HepG2 (cell line): Measurements from ENCODE around the gene GPR55.

Experiments
- CC2D1A ChIP-seq: sonication (generic); formaldehyde crosslinking; IDR thresholded peaks from 2 replicates; pipeline ENCODE4 v1.8.1; 2023; ENCODE audit warnings: mild to moderate bottlenecking, missing genetic modification reagents
- CHD2 ChIP-seq: IDR thresholded peaks from 2 replicates; pipeline ENCODE4 v1.6.1; 2011; ENCODE audit warnings: low read depth, low read length, improper control_type of control experiment
- EZH2 ChIP-seq: conservative IDR thresholded peaks from 2 replicates; pipeline ENCODE4 v1.6.1; 2012; ENCODE audit warnings: mild to moderate bottlenecking, low read depth, low read length, moderate library complexity
- ISL2 ChIP-seq: sonication (generic); formaldehyde crosslinking; IDR thresholded peaks from 2 replicates; pipeline ENCODE4 v1.5.0; 2020; ENCODE audit warnings: missing genetic modification reagents
- PHF20 ChIP-seq: sonication (generic); formaldehyde crosslinking; IDR thresholded peaks from 2 replicates; pipeline ENCODE4 v1.5.0; 2020; ENCODE audit warnings: mild to moderate bottlenecking, missing genetic modification reagents
- POLR2AphosphoS5 ChIP-seq: IDR thresholded peaks from 2 replicates; pipeline ENCODE4 v1.6.1; 2012; ENCODE audit warnings: low read depth, low read length
- ZBTB20 ChIP-seq: sonication (generic); formaldehyde crosslinking; IDR thresholded peaks from 2 replicates; pipeline ENCODE4 v1.8.1; 2023; ENCODE audit warnings: missing genetic modification reagents, low read depth, mild to moderate bottlenecking, borderline replicate concordance
- ZBTB33 ChIP-seq: sonication (generic); formaldehyde crosslinking; IDR thresholded peaks from 2 replicates; pipeline ENCODE4 v1.4.0; 2020; ENCODE audit warnings: missing genetic modification reagents
- TF ChIP-seq, protein P1 (sequence below): sonication (generic); formaldehyde crosslinking; IDR thresholded peaks from 2 replicates; pipeline ENCODE4 v1.5.0; 2020; ENCODE audit warnings: mild to moderate bottlenecking, missing genetic modification reagents, moderate library complexity
- TF ChIP-seq, protein P2 (sequence below), 2 experiments: fragments of 450-650 bp in 1 of 2; sonication (generic) in 1 of 2; formaldehyde crosslinking; IDR thresholded peaks; 2 replicates each; pipeline versions ENCODE4 v1.5.0 to v1.8.0; 2020 to 2022; ENCODE audit warnings: mild to moderate bottlenecking in 1 of 2, missing genetic modification reagents in 1 of 2
- TF ChIP-seq, protein P3 (sequence below): sonication (generic); formaldehyde crosslinking; conservative IDR thresholded peaks from 2 replicates; pipeline ENCODE4 v1.4.0; 2020; ENCODE audit warnings: missing genetic modification reagents
- TF ChIP-seq, protein P4 (sequence below): sonication (generic); formaldehyde crosslinking; IDR thresholded peaks from 2 replicates; pipeline ENCODE4 v1.4.0; 2020; ENCODE audit warnings: missing genetic modification reagents
- TF ChIP-seq, protein P5 (sequence below): sonication (generic); formaldehyde crosslinking; IDR thresholded peaks from 2 replicates; pipeline ENCODE4 v1.4.0; 2020; ENCODE audit warnings: missing genetic modification reagents

DNA sequence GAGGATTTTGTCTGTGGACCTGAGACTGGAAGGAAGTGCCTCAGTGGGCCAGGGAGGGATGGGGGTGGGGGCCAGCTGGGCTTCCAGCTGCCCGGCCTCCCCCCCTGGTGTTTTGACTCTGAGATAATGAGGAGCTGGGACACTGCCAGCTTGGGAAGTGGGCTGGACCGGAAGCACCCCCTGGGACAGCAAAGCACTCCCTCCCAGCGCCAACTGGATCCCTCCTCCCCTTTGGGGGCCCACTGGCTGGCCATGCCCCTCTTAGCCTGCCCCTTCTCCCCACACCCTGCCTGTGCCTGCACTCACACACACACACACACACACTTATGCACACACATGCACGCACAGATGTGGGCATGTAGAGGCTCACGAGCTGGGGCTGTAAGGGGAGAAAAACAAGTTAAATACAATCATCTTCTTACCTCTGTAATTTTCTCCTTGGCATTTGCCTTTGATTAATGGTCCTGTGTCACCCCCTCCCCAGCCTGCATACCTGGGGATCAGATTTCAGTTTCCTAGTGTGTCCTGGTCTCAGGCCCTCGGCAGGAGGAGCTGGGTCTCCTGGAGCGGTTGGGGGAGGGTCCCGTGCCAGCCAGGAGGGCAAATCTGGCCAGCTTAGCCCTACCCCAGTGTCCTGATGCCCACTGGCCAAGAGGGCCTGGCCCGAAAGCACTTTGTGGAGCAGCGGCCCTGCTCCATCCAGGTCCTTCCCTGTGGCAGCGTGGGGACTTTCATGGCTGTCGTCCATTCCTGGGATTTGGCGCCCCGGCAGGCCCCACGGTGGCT is 56.7 kb downstream of the GPR55 start:
- TF ChIP-seq, protein P1, sequence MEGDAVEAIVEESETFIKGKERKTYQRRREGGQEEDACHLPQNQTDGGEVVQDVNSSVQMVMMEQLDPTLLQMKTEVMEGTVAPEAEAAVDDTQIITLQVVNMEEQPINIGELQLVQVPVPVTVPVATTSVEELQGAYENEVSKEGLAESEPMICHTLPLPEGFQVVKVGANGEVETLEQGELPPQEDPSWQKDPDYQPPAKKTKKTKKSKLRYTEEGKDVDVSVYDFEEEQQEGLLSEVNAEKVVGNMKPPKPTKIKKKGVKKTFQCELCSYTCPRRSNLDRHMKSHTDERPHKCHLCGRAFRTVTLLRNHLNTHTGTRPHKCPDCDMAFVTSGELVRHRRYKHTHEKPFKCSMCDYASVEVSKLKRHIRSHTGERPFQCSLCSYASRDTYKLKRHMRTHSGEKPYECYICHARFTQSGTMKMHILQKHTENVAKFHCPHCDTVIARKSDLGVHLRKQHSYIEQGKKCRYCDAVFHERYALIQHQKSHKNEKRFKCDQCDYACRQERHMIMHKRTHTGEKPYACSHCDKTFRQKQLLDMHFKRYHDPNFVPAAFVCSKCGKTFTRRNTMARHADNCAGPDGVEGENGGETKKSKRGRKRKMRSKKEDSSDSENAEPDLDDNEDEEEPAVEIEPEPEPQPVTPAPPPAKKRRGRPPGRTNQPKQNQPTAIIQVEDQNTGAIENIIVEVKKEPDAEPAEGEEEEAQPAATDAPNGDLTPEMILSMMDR = no peak
- no peak for TF ChIP-seq EZH2
- no peak for TF ChIP-seq ZBTB20 (CRISPR knock-in tag)
- TF ChIP-seq, protein P2, sequence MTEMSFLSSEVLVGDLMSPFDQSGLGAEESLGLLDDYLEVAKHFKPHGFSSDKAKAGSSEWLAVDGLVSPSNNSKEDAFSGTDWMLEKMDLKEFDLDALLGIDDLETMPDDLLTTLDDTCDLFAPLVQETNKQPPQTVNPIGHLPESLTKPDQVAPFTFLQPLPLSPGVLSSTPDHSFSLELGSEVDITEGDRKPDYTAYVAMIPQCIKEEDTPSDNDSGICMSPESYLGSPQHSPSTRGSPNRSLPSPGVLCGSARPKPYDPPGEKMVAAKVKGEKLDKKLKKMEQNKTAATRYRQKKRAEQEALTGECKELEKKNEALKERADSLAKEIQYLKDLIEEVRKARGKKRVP (CRISPR knock-in tag; IDR thresholded peaks at IDR 0.05) = no peak
- TF ChIP-seq, protein P3, sequence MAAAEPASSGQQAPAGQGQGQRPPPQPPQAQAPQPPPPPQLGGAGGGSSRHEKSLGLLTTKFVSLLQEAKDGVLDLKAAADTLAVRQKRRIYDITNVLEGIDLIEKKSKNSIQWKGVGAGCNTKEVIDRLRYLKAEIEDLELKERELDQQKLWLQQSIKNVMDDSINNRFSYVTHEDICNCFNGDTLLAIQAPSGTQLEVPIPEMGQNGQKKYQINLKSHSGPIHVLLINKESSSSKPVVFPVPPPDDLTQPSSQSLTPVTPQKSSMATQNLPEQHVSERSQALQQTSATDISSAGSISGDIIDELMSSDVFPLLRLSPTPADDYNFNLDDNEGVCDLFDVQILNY = no peak
- TF ChIP-seq ISL2 = no peak
- no peak for TF ChIP-seq CHD2
- TF ChIP-seq, protein P4, sequence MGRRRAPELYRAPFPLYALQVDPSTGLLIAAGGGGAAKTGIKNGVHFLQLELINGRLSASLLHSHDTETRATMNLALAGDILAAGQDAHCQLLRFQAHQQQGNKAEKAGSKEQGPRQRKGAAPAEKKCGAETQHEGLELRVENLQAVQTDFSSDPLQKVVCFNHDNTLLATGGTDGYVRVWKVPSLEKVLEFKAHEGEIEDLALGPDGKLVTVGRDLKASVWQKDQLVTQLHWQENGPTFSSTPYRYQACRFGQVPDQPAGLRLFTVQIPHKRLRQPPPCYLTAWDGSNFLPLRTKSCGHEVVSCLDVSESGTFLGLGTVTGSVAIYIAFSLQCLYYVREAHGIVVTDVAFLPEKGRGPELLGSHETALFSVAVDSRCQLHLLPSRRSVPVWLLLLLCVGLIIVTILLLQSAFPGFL = no peak
- TF ChIP-seq CC2D1A (CRISPR knock-in tag) = no peak
- no peak for TF ChIP-seq POLR2AphosphoS5
- TF ChIP-seq, protein P5, sequence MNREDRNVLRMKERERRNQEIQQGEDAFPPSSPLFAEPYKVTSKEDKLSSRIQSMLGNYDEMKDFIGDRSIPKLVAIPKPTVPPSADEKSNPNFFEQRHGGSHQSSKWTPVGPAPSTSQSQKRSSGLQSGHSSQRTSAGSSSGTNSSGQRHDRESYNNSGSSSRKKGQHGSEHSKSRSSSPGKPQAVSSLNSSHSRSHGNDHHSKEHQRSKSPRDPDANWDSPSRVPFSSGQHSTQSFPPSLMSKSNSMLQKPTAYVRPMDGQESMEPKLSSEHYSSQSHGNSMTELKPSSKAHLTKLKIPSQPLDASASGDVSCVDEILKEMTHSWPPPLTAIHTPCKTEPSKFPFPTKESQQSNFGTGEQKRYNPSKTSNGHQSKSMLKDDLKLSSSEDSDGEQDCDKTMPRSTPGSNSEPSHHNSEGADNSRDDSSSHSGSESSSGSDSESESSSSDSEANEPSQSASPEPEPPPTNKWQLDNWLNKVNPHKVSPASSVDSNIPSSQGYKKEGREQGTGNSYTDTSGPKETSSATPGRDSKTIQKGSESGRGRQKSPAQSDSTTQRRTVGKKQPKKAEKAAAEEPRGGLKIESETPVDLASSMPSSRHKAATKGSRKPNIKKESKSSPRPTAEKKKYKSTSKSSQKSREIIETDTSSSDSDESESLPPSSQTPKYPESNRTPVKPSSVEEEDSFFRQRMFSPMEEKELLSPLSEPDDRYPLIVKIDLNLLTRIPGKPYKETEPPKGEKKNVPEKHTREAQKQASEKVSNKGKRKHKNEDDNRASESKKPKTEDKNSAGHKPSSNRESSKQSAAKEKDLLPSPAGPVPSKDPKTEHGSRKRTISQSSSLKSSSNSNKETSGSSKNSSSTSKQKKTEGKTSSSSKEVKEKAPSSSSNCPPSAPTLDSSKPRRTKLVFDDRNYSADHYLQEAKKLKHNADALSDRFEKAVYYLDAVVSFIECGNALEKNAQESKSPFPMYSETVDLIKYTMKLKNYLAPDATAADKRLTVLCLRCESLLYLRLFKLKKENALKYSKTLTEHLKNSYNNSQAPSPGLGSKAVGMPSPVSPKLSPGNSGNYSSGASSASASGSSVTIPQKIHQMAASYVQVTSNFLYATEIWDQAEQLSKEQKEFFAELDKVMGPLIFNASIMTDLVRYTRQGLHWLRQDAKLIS (CRISPR knock-in tag) = no peak
- no peak for TF ChIP-seq ZBTB33
- no peak for TF ChIP-seq PHF20
